ENCODE measurements around the gene CT47B1.

Gene CT47B1

GRCh38 chrX:120823556-120823955 lies 52.1 kb downstream of the CT47B1 start:
- TF ChIP-seq CTCF (IDR thresholded peaks at IDR 0.05; ENCODE audit: low read length, missing control alignments), result no peak
- no peak for DNase-seq (ENCODE audit: low read depth)
- no peak overlapping the region for H3K4me3 ChIP-seq (replicated peaks; ENCODE audit: low read depth, low read length)
